Calu3 (cell line): Measurements from ENCODE around the gene WNT8A. TPM values are rescaled to one million over a fixed set of nuclear protein-coding genes. Genes with fewer than 3 reads are reported as not detected.

Experiments
- BruUV-seq: library from RNA; stranded (reverse); fragments of 400-500 nt; replicated peaks from 2 replicates; lab custom pipeline; 2021; lab: Mats Ljungman, UMichigan
- CTCF ChIA-PET: fragments of 300-600 bp; sonication (Branson Sonifier 250); formaldehyde crosslinking; loops from one replicate; lab custom pipeline; 2022; ENCODE audit warnings: antibody characterized with exemption; lab: Charles Lee
- DNase-seq: peaks from one replicate; pipeline ENCODE4 v3.0.0; 2022
- H3K27ac Mint-ChIP-seq: one replicate; pipeline ENCODE4 v1.8.0; 2022; ENCODE audit warnings: mixed read lengths; ENCODE audit not compliant: unreplicated experiment
- H3K27me3 Mint-ChIP-seq: one replicate; pipeline ENCODE4 v1.8.0; 2022; ENCODE audit warnings: mixed read lengths; ENCODE audit not compliant: unreplicated experiment
- H3K36me3 Mint-ChIP-seq: one replicate; pipeline ENCODE4 v1.8.0; 2022; ENCODE audit warnings: mild to moderate bottlenecking, moderate library complexity, mixed read lengths; ENCODE audit not compliant: insufficient read depth, unreplicated experiment
- H3K4me1 Mint-ChIP-seq: one replicate; pipeline ENCODE4 v1.8.0; 2022; ENCODE audit warnings: mild to moderate bottlenecking, low read depth, mixed read lengths; ENCODE audit not compliant: unreplicated experiment
- H3K4me3 Mint-ChIP-seq: one replicate; pipeline ENCODE4 v1.8.0; 2022; ENCODE audit warnings: mild to moderate bottlenecking, low read depth, moderate library complexity, mixed read lengths; ENCODE audit not compliant: unreplicated experiment
- H3K9me3 Mint-ChIP-seq: one replicate; pipeline ENCODE4 v1.8.0; 2022; ENCODE audit warnings: low read depth, mixed read lengths; ENCODE audit not compliant: unreplicated experiment
- CTCF ChIP-seq: fragments of 200-600 bp; IDR thresholded peaks from one replicate; pipeline ENCODE4 v1.8.0; 2022; ENCODE audit warnings: antibody characterized with exemption; ENCODE audit not compliant: unreplicated experiment
- intact Hi-C: fragments of 100-400 bp; cut with micrococcal nuclease; formaldehyde crosslinking; loops from one replicate; pipeline ENCODE4 v1.10.0; 2022; ENCODE audit not compliant: unreplicated experiment
- total RNA-seq: library from RNA; stranded (reverse); gene quantifications from 2 replicates; pipeline ENCODE4 v1.2.3, GENCODE V29; 2022

Gene WNT8A
- total RNA-seq, 1 experiment from 2014 or later, result not detected

- no peak for DNase-seq
- Mint-ChIP-seq H3K4me1 (no peaks in the 10 kb centered on the region), H3K27me3 (no peaks in the 10 kb centered on the region), H3K4me3 (no peak overlapping the region), H3K27ac (no peak overlapping the region), H3K9me3 (no peaks in the 10 kb centered on the region), H3K36me3 (no peaks in the 10 kb centered on the region)
- CTCF ChIA-PET, result interaction anchor here (0.6 kb wide), 1 partner anchor 66 kb away, joined by 5 read pairs; no protein-coding TSS in a partner anchor
- no TSS peak for BruUV-seq
- TF ChIP-seq CTCF, result no peak
- intact Hi-C loops, result no loop called here
Measured at GRCh38 chr5:138054206-138054605, 29.6 kb upstream of the WNT8A start.

- no TSS peak for BruUV-seq
- no peaks in the 10 kb centered on the region for H3K27me3 Mint-ChIP-seq
- DNase-seq, result no peak
- no peaks in the 10 kb centered on the region for H3K9me3 Mint-ChIP-seq
- H3K4me3 Mint-ChIP-seq, result no peak overlapping the region
- no peak overlapping the region for H3K27ac Mint-ChIP-seq
- intact Hi-C loops, result no loop called here
- no peak for TF ChIP-seq CTCF
- no peaks in the 10 kb centered on the region for H3K36me3 Mint-ChIP-seq
- CTCF ChIA-PET, result interaction anchor here (0.6 to 1.3 kb wide), 3 partner anchors 14 to 74 kb away, joined by 4 to 6 read pairs (median 4); no protein-coding TSS in a partner anchor
- H3K4me1 Mint-ChIP-seq, result no peaks in the 10 kb centered on the region
Measured at GRCh38 chr5:138054847-138055558, 28.8 kb upstream of the WNT8A start.

- TF ChIP-seq CTCF, result no peak
- Mint-ChIP-seq H3K27me3 (no peaks in the 10 kb centered on the region), H3K27ac (no peak overlapping the region), H3K36me3 (no peaks in the 10 kb centered on the region), H3K4me1 (no peaks in the 10 kb centered on the region), H3K4me3 (no peak overlapping the region), H3K9me3 (no peaks in the 10 kb centered on the region)
- intact Hi-C loops, result loop anchor here (10.0 kb wide), 1 partner anchor 290 kb away; no protein-coding TSS in a partner anchor
- no TSS peak for BruUV-seq
- CTCF ChIA-PET, result interaction anchor here (0.6 to 1.8 kb wide), 8 partner anchors 12 to 435 kb away, joined by 3 to 13 read pairs (median 3); no protein-coding TSS in a partner anchor
- DNase-seq, result no peak
Measured at GRCh38 chr5:138064526-138064925, 19.3 kb upstream of the WNT8A start.

- CTCF ChIA-PET, result interaction anchor here (0.6 to 1.8 kb wide), 8 partner anchors 11 to 436 kb away, joined by 3 to 13 read pairs (median 3); no protein-coding TSS in a partner anchor
- intact Hi-C loops, result loop anchor here (10.0 kb wide), 1 partner anchor 290 kb away; no protein-coding TSS in a partner anchor
- no peaks in the 10 kb centered on the region for H3K9me3 Mint-ChIP-seq
- peak; percentile 60 for TF ChIP-seq CTCF
- no peak overlapping the region for H3K27ac Mint-ChIP-seq
- no peaks in the 10 kb centered on the region for H3K27me3 Mint-ChIP-seq
- BruUV-seq, result no TSS peak
- H3K36me3 Mint-ChIP-seq, result no peaks in the 10 kb centered on the region
- peak; percentile 40 for DNase-seq
- no peak overlapping the region for H3K4me3 Mint-ChIP-seq
- no peaks in the 10 kb centered on the region for H3K4me1 Mint-ChIP-seq
Measured at GRCh38 chr5:138065102-138065501, 18.7 kb upstream of the WNT8A start.
